HEK293 (cell line): ENCODE data around the gene STPG3.
"Not testable (repeated sequence)": the region's sequence is repeated elsewhere in the genome, so short reads cannot be mapped to it uniquely, and the experiment has no call there.

Experiments
- CTCF ChIP-seq: fragments of 450-650 bp; formaldehyde crosslinking; IDR thresholded peaks from 2 replicates; pipeline ENCODE4 v1.5.1; 2016; ENCODE audit warnings: missing biosample characterization, missing genetic modification characterization
- HIC1 ChIP-seq: fragments of 450-650 bp; formaldehyde crosslinking; IDR thresholded peaks from 2 replicates; pipeline ENCODE4 v1.5.1; 2016; ENCODE audit warnings: missing biosample characterization, missing genetic modification characterization
- KLF16 ChIP-seq: fragments of 450-650 bp; formaldehyde crosslinking; IDR thresholded peaks from 2 replicates; pipeline ENCODE4 v1.5.1; 2017; ENCODE audit warnings: missing biosample characterization, missing genetic modification characterization
- PATZ1 ChIP-seq: fragments of 450-650 bp; formaldehyde crosslinking; IDR thresholded peaks from 2 replicates; pipeline ENCODE4 v1.5.1; 2016; ENCODE audit warnings: missing biosample characterization, missing genetic modification characterization
- REST ChIP-seq: fragments of 450-650 bp; formaldehyde crosslinking; IDR thresholded peaks from 2 replicates; pipeline ENCODE4 v1.5.1; 2016; ENCODE audit warnings: missing biosample characterization, missing genetic modification characterization
- ZBTB8A ChIP-seq: fragments of 450-650 bp; formaldehyde crosslinking; IDR thresholded peaks from 2 replicates; pipeline ENCODE4 v1.5.1; 2016; ENCODE audit warnings: missing biosample characterization, missing genetic modification characterization
- ZNF391 ChIP-seq: fragments of 450-650 bp; formaldehyde crosslinking; IDR thresholded peaks from 2 replicates; pipeline ENCODE4 v1.5.1; 2016; ENCODE audit warnings: low read depth, missing biosample characterization, missing genetic modification characterization, borderline replicate concordance
- ZNF404 ChIP-seq: fragments of 450-650 bp; formaldehyde crosslinking; IDR thresholded peaks from 2 replicates; pipeline ENCODE4 v1.5.1; 2017; ENCODE audit warnings: missing biosample characterization, missing genetic modification characterization
- ZNF530 ChIP-seq: fragments of 450-650 bp; formaldehyde crosslinking; IDR thresholded peaks from 2 replicates; pipeline ENCODE4 v1.5.1; 2016; ENCODE audit warnings: low read depth, missing biosample characterization, missing genetic modification characterization

GRCh38 chr9:137243266-137243625 lies 7.8 kb upstream of the STPG3 start:
- TF ChIP-seq ZNF391; CTCF (tag by site-specific recombination); ZNF404 (tag by site-specific recombination); ZNF530 (tag by site-specific recombination); ZBTB8A (tag by site-specific recombination); REST; HIC1 (tag by site-specific recombination); KLF16 (tag by site-specific recombination); PATZ1: not testable (repeated sequence)
